Medulla oblongata (tissue), 1 donor: Measurements from ENCODE around the gene FAAH2.
"Not testable (repeated sequence)": the region's sequence is repeated elsewhere in the genome, so short reads cannot be mapped to it uniquely, and the experiment has no call there.

Experiments used
- DNase-seq: peaks from one replicate; pipeline ENCODE4 v3.0.0-alpha.2; 2015; ENCODE audit errors: extremely low spot score

Gene FAAH2

GRCh38 chrX:57286507-57287251, at the start of gene FAAH2:
Gene FAAH2 (plus strand): TSS chrX:57286706. CDS start chrX:57286826, 120 bp downstream.
- DNase-seq, result no peak

- no peak for DNase-seq
These were observed 44.5 kb upstream of the FAAH2 start for GRCh38 chrX:57241967-57242366.

GRCh38 chrX:57251965-57252364, 34.5 kb upstream of the FAAH2 start:
- no peak for DNase-seq

GRCh38 chrX:57265126-57265525, 21.4 kb upstream of the FAAH2 start:
- DNase-seq, result no peak

- DNase-seq, result no peak
These were observed 20.2 kb upstream of the FAAH2 start for GRCh38 chrX:57266275-57266674.

GRCh38 chrX:57266871-57267270, 19.6 kb upstream of the FAAH2 start:
- DNase-seq, result no peak

- DNase-seq, result no peak
These were observed 19.2 kb upstream of the FAAH2 start for GRCh38 chrX:57267308-57267707.

GRCh38 chrX:57270980-57271379, 15.5 kb upstream of the FAAH2 start:
- DNase-seq, result no peak

- no peak for DNase-seq
These were observed 3.9 kb upstream of the FAAH2 start for GRCh38 chrX:57282568-57282967.

GRCh38 chrX:57285001-57285400, 1.5 kb upstream of the FAAH2 start:
- no peak for DNase-seq

GRCh38 chrX:57289089-57289488, 2.6 kb downstream of the FAAH2 start:
- DNase-seq, result no peak

- DNase-seq, result no peak
These were observed 8.5 kb downstream of the FAAH2 start for GRCh38 chrX:57294961-57295360.

- not testable (repeated sequence) for DNase-seq
These were observed 9.2 kb downstream of the FAAH2 start for GRCh38 chrX:57295679-57296078.

- DNase-seq, result no peak
These were observed 27.2 kb downstream of the FAAH2 start for GRCh38 chrX:57313583-57314215.

GRCh38 chrX:57329008-57329407, 42.5 kb downstream of the FAAH2 start:
- DNase-seq, result no peak

GRCh38 chrX:57335790-57336189, 49.3 kb downstream of the FAAH2 start:
- DNase-seq, result not testable (repeated sequence)

- DNase-seq, result no peak
These were observed 67.1 kb downstream of the FAAH2 start for GRCh38 chrX:57353472-57354132.

- DNase-seq, result no peak
These were observed 77.6 kb downstream of the FAAH2 start for GRCh38 chrX:57364145-57364544.

GRCh38 chrX:57366430-57366829, 79.9 kb downstream of the FAAH2 start:
- no peak for DNase-seq

GRCh38 chrX:57367649-57368048, 81.1 kb downstream of the FAAH2 start:
- peak; percentile 58 for DNase-seq

- DNase-seq, result no peak
These were observed 81.7 kb downstream of the FAAH2 start for GRCh38 chrX:57368158-57368557.

- DNase-seq, result no peak
These were observed 92.8 kb downstream of the FAAH2 start for GRCh38 chrX:57379296-57379695.
